ENCODE results near the gene DGKH.

DNA sequence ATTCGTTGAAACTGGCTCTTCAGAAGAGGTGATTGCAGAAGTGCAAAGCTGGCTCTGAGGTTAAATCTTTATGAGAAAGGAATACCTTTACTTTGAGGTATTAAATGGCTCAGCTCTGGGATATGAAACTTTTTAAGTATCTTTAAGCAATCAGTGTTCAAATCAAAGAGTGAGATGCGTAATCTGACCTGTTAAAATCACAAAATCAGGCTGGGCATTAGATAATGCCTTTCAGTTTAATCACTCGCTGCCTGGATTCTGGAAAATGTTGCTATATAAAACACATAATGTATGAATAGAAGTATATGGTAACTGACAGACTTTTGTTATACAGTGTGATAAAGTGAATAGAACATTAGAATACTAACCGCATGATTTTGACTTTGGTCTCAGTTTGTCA, 2.0 kb upstream of the DGKH start:
- TF ChIP-seq, protein P1, sequence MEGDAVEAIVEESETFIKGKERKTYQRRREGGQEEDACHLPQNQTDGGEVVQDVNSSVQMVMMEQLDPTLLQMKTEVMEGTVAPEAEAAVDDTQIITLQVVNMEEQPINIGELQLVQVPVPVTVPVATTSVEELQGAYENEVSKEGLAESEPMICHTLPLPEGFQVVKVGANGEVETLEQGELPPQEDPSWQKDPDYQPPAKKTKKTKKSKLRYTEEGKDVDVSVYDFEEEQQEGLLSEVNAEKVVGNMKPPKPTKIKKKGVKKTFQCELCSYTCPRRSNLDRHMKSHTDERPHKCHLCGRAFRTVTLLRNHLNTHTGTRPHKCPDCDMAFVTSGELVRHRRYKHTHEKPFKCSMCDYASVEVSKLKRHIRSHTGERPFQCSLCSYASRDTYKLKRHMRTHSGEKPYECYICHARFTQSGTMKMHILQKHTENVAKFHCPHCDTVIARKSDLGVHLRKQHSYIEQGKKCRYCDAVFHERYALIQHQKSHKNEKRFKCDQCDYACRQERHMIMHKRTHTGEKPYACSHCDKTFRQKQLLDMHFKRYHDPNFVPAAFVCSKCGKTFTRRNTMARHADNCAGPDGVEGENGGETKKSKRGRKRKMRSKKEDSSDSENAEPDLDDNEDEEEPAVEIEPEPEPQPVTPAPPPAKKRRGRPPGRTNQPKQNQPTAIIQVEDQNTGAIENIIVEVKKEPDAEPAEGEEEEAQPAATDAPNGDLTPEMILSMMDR (conservative IDR thresholded peaks at IDR 0.05 in 1 of 2, IDR thresholded peaks at IDR 0.05 in 1 of 2; ENCODE audit: low read depth in 1 of 2, low read length in 2 of 2) = no peak
- no peak for TF ChIP-seq EZH2 (IDR thresholded peaks at IDR 0.05; ENCODE audit: low read length, missing control alignments)

Data from fibroblast of lung (primary cell).